ENCODE data around the gene CRIP3. TPM values are rescaled to one million over a fixed set of nuclear protein-coding genes. Genes with fewer than 3 reads are reported as not detected.

CRIP3 gene
- total and polyA plus RNA-seq, 2 of the 13 experiments (the other 11 are each of a cell fraction or from before 2014, with no cell fraction given): 6.3 to 9.3 TPM

GRCh38 chr6:43355862-43356590 is 47.4 kb upstream of the CRIP3 start (continued):
- TF ChIP-seq ZNF580 (CRISPR knock-in tag; IDR thresholded peaks at IDR 0.05; ENCODE audit: borderline replicate concordance, low read depth) (0 out of 2 replicates have a peak, but pooled peaks have one; percentile 44), ERF (CRISPR knock-in tag; IDR thresholded peaks at IDR 0.05) (0 out of 2 replicates have a peak, but pooled peaks have one; percentile 41), MAZ (IDR thresholded peaks at IDR 0.05; ENCODE audit: borderline replicate concordance, low read depth, low read length) (no peak), MAZ (CRISPR knock-in tag; IDR thresholded peaks at IDR 0.05; ENCODE audit: low read depth) (no peak; the same call in 1 of the 2 replicates), CHD2 (IDR thresholded peaks at IDR 0.05; ENCODE audit: low read depth, low read length) (no peak), STAG1 (CRISPR knock-in tag; IDR thresholded peaks at IDR 0.05) (peak; percentile 95), FOXK1 (CRISPR knock-in tag; IDR thresholded peaks at IDR 0.05; ENCODE audit: borderline replicate concordance, low read depth) (peak; percentile 72; the same call in 1 of the 2 replicates), FOXO1 (CRISPR knock-in tag; IDR thresholded peaks at IDR 0.05) (peak; percentile 53; the same call in 1 of the 2 replicates), WIZ (CRISPR knock-in tag; IDR thresholded peaks at IDR 0.05) (no peak), KDM5B (CRISPR knock-in tag; IDR thresholded peaks at IDR 0.05; ENCODE audit: borderline replicate concordance) (no peak), MLLT10 (CRISPR knock-in tag; IDR thresholded peaks at IDR 0.05) (no peak), IRF2 (CRISPR knock-in tag; IDR thresholded peaks at IDR 0.05) (peak; percentile 37; the same call in 1 of the 2 replicates), ZNF143 (CRISPR knock-in tag; IDR thresholded peaks at IDR 0.05) (no peak), PPARG (CRISPR knock-in tag; conservative IDR thresholded peaks at IDR 0.05) (no peak), FIP1L1 (IDR thresholded peaks at IDR 0.05; ENCODE audit: borderline replicate concordance, insufficient read depth, low read depth, low read length) (no peak), ZNF33A (CRISPR knock-in tag; IDR thresholded peaks at IDR 0.05; ENCODE audit: borderline replicate concordance) (0 out of 2 replicates have a peak, but pooled peaks have one; percentile 28), RNF219 (CRISPR knock-in tag; IDR thresholded peaks at IDR 0.05) (no peak), KAT8 (CRISPR knock-in tag; IDR thresholded peaks at IDR 0.05) (peak; percentile 33; the same call in 1 of the 2 replicates), SIN3B (IDR thresholded peaks at IDR 0.05; ENCODE audit: low read length) (no peak), ZNF333 (CRISPR knock-in tag; IDR thresholded peaks at IDR 0.05; ENCODE audit: borderline replicate concordance) (no peak), SNRNP70 (IDR thresholded peaks at IDR 0.05; ENCODE audit: low read depth, low read length) (no peak)
- TF ChIP-seq, protein P1, sequence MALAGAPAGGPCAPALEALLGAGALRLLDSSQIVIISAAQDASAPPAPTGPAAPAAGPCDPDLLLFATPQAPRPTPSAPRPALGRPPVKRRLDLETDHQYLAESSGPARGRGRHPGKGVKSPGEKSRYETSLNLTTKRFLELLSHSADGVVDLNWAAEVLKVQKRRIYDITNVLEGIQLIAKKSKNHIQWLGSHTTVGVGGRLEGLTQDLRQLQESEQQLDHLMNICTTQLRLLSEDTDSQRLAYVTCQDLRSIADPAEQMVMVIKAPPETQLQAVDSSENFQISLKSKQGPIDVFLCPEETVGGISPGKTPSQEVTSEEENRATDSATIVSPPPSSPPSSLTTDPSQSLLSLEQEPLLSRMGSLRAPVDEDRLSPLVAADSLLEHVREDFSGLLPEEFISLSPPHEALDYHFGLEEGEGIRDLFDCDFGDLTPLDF (CRISPR knock-in tag; IDR thresholded peaks at IDR 0.05): no peak
- TF ChIP-seq, protein P2, sequence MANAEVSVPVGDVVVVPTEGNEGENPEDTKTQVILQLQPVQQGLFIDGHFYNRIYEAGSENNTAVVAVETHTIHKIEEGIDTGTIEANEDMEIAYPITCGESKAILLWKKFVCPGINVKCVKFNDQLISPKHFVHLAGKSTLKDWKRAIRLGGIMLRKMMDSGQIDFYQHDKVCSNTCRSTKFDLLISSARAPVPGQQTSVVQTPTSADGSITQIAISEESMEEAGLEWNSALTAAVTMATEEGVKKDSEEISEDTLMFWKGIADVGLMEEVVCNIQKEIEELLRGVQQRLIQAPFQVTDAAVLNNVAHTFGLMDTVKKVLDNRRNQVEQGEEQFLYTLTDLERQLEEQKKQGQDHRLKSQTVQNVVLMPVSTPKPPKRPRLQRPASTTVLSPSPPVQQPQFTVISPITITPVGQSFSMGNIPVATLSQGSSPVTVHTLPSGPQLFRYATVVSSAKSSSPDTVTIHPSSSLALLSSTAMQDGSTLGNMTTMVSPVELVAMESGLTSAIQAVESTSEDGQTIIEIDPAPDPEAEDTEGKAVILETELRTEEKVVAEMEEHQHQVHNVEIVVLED (CRISPR knock-in tag; IDR thresholded peaks at IDR 0.05; ENCODE audit: borderline replicate concordance): peak; percentile 32; the same call in 1 of the 2 replicates
- TF ChIP-seq, protein P3, sequence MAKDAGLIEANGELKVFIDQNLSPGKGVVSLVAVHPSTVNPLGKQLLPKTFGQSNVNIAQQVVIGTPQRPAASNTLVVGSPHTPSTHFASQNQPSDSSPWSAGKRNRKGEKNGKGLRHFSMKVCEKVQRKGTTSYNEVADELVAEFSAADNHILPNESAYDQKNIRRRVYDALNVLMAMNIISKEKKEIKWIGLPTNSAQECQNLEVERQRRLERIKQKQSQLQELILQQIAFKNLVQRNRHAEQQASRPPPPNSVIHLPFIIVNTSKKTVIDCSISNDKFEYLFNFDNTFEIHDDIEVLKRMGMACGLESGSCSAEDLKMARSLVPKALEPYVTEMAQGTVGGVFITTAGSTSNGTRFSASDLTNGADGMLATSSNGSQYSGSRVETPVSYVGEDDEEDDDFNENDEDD (CRISPR knock-in tag; IDR thresholded peaks at IDR 0.05; ENCODE audit: borderline replicate concordance): no peak
